GM21723 (cell line): ENCODE measurements around the gene CCDC85B.

ENCODE experiments used
- ATAC-seq: cut with Tn5 transposase; IDR thresholded peaks from one replicate; pipeline ENCODE4 v1.9.1; 2021; ENCODE audit warnings: mild to moderate bottlenecking, moderate library complexity; ENCODE audit not compliant: unreplicated experiment

Gene CCDC85B

DNA sequence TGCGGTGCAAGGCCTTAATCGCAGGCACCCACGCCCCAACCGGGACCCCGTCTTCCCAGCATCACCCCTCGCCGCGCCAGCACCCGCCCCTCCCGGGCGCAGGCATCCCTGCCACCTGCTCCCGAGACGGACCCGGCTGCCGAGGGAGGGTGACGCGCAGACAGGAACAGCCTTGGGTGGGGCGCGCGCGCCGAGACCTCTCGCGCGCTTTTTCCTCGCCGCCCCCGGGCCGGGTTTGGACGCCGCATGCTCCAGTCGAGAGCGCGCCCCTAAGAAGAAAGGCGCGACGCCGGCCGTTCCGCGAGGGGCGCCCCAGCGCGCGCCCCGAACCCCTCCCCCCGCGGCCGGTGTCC, 33.0 kb upstream of the CCDC85B start:
- ATAC-seq: no peak

DNA sequence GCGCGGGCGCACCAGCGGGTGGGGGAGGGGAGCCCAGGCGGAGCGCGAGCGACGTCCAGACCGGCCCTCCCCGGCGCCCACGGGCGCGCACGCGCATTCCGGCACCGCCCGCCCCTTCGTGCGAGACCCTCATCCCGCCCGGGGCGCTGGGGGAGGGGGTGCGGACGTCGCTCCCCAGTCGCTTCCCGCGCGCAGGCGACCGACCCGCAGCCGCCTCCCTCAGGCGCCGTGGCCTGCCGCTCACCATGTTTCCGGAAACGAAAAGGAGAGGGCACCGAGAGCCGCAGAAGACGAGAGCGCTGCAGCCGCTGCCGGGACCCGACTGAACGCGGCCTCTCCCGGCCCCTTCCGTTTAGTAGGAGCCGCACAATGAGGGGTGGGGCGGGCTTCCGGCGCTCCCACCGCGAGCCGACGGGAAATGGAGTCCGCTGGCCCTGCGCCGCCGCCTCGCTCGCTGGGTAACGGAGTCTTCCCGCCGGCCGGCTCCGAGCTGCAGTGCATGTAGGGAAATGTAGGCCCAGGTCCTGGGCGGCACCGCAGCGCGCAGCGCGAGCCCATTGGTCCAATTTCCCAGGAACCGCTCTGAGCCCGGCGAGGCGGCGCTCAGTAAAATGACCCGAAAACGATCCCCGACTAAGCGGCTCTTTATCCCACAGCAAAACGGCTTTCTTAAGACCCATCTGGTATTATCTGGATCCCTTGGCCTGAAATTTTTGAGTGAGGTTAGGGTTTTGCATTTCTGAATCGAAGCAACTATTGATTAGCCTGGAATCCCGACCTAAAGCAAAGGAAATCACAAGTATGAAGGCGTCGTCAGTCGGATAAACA, 32.4 kb upstream of the CCDC85B start, which contains the start of gene CFL1:
Gene CFL1, minus strand, starts transcription at position 328 of the 828 bp plus-strand sequence. Its CDS starts 81 bp downstream, at position 247.
- ATAC-seq: peak; percentile 47

DNA sequence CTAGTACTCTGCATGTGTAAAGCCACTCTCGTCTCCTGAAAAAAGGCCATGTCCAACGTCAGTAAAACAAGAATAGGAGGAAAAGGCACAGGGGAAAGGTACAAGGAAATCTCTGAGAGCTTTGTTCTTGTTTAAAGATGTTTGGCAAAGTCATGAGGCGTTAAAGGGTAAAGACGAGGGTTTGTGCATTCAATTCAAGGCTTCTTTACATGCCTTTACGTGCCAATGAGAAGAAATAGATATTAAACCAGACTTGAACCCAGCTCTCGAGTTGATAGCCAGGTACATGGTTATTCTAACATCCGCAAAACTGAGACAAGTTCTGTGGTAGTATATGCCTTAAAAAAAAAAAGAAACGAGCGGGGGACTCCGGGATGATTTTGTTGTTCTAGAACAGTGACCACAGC, 31.8 kb upstream of the CCDC85B start:
- ATAC-seq: no peak

DNA sequence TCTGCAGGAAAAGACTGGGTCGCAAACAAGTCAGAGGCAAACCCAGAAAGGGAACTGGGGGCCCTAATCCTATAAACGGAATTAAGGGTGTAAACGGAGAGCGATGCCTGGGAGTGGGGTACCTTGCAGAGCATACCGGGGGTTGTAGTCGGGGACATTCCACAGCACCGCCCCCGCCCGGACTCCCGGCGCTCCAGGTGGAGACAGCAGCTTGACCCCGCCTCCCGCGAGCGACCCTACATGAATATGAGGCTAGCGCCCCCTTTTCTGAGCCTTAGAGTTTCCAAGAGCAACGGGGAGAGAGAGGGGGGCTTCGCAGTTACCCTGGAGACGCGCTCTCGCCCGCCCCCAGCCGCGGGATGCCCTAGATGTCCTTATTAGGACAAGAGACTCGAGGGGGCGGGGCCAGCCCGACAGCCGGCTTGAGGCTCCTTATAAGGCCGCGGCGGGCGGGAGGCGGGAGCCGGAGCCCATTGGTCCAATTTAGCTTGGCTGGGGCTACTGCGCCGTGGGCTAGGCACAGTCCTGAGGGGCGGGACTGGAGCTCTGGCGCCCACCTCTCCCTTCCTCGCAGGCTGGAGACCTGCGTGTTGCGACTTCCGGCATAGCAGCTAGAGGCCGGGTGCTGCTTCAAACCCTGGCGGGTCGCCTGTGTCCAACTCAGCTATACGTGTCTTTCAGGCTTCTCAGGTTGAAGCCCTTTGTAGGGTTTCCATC, 31.2 kb upstream of the CCDC85B start:
- peak; percentile 55 for ATAC-seq

DNA sequence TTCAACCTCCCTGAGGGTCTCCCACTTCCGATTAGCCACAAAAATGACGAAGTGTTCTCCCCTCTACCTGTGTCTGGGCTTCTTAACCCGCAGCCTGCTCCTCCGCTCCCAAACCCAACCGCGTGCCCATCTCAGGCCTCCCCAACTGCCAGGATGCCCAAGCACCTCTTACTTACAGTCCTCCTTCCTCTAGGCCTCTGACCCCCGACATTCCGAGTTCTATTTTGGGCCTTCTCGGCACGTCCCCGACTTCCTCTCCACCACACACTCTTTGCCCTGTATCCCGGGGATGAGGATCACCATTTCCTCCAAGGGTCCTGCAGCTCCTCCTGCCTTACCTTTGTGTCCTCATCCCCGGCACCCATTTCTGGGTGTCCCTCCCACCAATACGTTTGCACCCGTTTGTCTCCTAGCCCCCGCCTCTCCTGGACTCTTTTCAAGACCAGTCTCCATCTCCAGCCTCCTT, 30.6 kb upstream of the CCDC85B start:
- ATAC-seq: no peak

DNA sequence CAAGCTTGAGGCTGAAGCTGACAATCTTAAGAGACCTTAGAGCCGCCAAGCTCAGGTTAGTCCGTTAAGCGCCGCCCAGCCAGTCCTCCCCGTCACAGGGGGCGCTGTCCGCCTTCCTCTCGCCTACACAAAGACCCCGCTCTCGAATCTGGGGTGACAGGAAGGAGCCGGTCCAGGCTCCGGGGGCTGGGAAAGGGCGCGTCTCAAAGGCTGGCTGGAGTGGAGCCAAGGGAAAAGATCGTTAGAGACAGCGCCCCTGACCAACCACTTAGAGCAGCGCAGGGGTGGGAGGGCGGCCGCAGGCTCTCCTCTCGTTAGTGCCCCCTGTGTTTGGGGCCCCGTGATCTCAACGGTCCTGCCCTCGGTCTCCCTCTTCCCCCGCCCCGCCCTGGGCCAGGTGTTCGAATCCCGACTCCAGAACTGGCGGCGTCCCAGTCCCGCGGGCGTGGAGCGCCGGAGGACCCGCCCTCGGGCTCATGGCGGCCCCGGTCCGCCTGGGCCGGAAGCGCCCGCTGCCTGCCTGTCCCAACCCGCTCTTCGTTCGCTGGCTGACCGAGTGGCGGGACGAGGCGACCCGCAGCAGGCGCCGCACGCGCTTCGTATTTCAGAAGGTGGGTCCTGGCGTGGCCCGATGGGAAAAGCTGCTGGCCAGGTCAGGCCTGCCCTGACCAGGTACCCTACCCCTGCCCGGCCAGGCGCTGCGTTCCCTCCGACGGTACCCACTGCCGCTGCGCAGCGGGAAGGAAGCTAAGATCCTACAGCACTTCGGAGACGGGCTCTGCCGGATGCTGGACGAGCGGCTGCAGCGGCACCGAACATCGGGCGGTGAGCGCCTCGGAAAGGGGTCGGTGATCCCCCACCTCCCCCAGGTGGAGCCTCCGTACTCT, 30.0 kb upstream of the CCDC85B start, which contains the start of gene MUS81:
Gene MUS81, plus strand, starts transcription at position 156 of the 887 bp plus-strand sequence. Its CDS starts 321 bp downstream, at position 477.
- ATAC-seq: peak; percentile 42

DNA sequence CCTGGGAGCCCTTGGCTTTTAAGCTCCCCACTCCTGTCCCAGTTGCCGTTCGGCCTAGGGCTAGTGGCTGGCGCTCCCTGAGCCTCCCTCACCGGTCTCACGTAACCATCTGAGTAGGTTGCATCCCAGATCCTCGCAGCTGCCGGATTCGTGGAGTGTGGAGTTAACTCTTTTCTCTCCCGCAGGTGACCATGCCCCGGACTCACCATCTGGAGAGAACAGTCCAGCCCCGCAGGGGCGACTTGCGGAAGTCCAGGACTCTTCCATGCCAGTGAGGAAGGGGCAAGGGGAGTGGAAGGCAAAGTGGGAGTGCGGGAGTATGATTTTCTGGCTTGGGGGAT, 29.3 kb upstream of the CCDC85B start:
- ATAC-seq: no peak

DNA sequence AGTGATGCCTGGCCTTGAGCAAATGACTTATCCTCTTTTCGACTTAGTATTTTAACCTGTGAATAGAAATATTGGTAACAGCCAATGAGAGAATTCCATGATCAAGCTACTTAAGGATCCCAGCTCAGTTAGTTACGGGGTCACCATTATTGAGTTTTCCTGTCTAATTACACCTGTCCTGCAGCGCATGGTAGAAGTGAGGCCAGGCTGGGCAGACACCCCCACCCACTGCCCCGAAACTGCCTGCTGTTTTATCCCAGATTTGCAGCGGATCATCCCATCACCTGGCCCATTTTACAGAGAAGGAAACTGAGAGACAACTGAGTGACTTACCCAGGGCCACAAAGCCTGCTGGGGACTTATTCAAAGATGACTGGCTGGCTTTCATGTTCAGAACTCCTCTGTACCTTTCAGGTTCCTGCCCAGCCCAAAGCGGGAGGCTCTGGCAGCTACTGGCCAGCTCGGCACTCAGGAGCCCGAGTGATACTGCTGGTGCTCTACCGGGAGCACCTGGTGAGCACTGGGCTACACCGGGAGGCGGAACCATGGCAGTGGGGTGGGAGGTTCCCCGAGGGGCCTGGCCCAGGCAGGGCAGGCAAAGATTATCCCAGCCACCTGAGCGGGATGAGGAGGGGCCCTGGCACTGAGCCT, 28.8 kb upstream of the CCDC85B start:
- ATAC-seq: no peak

DNA sequence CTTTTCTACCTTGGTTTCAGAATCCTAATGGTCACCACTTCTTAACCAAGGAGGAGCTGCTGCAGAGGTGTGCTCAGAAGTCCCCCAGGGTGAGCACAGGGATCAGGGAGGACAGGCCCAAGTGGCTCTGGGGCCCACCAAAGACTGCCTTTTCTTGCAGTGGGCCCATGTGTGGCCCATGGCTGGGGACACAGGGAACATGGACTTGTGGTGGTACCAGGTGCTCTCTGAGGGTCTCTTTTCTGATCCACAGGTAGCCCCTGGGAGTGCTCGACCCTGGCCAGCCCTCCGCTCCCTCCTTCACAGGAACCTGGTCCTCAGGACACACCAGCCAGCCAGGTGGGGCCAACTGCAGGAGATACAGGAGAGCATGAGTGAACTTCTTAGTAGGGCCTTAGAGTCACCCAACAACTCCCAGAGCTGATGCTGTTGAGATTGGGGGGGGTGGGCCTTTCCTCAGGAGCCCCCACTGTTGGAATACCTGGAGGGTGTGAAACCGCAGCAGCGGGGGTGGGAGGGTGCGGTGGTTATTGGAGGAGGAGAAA, 28.2 kb upstream of the CCDC85B start:
- no peak for ATAC-seq

DNA sequence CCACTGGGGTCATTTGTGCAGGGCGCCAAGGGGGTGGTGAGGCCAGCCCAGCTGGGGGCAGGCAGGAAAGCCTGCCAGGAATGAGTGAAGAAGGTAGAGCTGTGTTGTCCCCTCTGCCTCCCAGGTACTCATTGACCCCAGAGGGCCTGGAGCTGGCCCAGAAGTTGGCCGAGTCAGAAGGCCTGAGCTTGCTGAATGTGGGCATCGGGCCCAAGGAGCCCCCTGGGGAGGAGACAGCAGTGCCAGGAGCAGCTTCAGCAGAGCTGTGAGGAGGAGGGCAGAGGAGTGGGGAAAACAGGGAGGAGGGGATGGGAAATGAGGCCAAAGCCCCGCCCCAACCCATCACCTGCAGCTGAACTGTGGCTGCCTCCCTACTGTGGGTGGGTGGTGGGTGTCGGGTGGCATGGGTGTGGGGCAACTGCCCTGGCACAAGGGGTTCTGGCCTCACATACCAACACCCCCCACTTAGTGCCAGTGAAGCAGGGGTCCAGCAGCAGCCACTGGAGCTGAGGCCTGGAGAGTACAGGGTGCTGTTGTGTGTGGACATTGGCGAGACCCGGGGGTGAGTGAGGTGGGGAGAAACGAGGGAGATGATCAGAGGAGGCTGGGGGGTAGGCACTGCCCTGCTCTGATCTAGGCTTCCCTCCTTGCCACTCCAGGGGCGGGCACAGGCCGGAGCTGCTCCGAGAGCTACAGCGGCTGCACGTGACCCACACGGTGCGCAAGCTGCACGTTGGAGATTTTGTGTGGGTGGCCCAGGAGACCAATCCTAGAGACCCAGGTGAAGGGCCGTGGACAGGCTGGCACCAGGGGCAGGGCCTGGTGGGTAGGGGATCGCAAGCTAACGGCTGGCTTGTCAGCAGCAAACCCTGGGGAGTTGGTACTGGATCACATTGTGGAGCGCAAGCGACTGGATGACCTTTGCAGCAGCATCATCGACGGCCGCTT, 27.3 kb upstream of the CCDC85B start:
- no peak for ATAC-seq

DNA sequence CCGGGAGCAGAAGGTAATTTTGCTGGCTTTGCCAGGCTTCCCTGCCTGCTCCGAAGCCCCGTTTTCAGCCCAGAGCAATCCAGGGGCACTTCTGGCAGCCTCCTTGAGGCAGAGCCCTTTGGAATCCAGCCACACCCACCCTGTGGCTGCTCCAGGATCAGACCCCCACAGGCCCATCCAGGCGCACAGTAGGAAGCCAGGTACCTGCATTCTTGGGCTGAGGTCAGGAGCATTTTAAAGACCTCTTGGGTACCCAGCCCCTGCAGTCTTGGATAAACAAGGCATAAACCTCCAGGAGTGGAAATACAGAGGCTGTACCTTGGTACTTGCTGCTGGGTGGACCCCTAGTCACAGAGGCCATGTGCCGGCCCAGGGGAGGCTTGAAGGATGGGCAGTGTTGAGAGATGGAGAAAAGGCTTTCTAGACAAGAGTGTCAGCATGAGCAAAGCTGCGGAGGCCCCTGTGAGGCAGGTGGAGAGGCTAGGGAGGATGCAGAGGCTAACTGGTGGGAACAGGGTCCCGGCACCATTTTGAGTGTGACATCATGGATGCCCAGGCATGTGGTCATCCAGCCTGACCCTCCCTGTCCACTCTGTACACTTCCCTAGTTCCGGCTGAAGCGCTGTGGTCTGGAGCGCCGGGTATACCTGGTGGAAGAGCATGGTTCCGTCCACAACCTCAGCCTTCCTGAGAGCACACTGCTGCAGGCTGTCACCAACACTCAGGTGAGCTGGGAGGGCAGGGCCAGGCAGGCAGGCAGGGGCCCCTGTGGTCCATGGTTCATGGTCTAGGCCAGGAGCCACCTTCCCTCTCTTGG, 26.4 kb upstream of the CCDC85B start:
- no peak for ATAC-seq

DNA sequence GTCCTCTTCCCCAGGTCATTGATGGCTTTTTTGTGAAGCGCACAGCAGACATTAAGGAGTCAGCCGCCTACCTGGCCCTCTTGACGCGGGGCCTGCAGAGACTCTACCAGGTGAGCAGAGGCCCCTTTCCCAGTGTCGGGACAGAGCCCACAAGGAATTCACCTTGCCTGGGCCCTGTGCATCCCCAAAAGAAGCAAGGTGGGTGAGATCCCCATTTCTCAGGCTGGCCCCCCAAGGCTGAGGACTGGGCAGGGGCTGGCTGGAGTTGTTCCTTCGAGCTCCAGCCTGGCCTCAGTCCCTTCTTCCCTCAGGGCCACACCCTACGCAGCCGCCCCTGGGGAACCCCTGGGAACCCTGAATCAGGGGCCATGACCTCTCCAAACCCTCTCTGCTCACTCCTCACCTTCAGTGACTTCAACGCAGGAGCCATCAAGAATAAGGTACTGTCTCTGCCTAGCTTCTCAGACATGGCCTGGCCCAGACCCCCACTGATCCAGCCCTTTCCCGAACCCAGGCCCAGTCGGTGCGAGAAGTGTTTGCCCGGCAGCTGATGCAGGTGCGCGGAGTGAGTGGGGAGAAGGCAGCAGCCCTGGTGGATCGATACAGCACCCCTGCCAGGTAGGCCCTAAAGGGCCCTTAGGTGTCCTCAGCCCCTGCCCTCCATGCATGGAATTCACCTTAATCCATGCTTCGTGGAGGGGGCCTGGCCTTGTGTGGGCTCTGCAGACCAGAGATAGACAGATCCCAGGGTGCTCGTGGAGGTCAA, 25.6 kb upstream of the CCDC85B start:
- ATAC-seq: no peak

DNA sequence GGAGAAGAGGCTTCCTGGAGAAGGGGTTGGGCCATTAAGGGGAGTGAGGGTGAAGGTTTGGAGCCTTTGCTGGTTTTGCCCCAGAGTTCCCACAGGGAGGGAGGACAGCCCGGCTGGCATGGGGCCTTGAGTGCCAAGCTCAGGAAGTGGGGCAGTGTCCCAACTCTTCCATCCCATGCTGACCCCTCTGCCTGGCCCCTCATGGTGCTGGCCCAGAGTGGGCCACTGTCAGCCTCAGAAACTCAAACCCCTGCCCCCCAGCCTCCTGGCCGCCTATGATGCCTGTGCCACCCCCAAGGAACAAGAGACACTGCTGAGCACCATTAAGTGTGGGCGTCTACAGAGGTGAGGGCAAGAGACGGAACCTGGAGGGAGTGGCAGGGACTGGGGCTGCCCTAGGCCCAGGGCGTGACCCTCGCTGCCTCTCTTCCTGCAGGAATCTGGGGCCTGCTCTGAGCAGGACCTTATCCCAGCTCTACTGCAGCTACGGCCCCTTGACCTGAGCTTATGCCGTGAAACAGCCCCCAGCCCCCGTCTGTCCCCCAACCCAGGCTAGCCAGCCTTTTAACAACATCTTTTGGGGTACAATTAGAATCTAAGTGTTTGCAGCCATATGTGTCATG, 24.8 kb upstream of the CCDC85B start:
- ATAC-seq: no peak

DNA sequence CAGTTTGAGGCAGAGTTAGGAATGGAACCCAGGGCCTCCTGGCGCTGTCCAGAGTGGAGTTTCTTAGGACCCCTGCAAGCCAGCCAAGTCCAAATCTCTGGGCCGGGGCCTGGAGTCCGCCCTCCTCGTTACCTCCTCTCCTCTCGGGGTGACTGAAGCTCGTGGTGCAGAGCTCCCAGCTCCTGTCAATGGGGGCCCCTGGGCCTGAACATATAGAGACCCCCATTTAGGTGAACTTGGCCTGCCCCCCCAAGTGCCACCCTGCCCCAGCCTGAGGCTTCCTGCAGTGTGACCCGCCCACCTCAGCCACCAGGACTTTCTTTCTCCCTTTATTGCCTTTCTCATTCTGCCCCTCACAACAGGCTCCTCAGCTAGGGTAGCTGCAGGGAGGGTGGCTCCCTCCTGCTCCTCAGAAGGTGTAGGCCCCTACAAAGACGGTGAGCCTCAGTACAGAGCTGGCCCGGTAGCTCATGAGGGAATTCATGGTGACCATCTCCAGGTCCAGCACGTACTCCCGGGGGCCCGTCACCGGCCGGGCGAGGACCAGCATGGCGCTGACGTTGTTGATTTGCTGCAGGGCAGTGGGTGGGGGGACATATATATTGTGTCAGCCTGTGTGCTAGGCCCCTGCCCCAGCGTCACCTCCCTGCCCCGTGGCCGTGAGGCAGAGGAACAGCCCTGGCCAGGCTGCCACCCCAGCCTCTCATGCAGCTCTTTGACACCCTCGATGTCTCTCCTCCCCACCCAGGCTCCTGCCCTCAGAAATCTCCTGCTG, 23.8 kb upstream of the CCDC85B start:
- ATAC-seq: no peak

DNA sequence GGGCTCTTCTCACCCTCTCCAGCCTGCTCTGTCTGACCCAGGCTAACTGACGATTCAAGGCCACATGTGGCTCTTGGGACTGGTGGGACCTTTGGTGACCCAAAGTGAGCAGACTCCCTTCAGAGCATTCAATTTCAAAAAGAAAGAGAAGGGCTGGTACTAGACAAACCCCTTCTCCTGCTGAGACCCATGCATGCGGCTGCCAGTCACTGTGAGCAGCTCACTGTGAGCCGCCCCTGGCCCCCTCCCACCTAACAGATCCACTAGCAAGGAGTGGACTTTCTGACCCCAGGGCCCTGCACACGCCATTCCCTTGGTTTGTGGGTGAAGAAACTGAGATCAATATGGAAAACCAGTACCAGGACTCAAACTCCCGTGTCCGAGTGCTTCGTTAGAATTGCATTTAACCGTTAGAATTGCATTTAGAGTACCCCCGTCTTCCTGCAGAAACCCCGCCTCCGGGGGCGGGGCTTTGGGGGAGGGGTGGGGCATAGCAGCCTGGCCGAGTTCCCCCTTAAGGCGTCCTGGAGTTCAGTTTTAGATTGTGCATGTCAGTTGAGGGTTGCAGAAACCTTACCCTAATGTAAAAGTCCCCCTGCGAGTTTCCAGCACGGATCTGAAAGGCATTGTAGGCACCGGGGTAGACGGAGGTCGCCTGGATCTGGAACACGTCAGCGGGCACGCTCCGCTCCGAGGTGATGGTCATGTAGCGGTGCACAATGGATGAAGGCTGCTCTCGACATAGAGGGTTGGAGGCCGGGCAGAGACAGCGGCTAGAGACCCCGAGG, 23.0 kb upstream of the CCDC85B start:
- no peak for ATAC-seq
